Astrocyte (in vitro differentiated cells and primary cell): Measurements from ENCODE around the gene MBOAT2. TPM values are rescaled to one million over a fixed set of nuclear protein-coding genes. Genes with fewer than 3 reads are reported as not detected.

Source experiments
- DNase-seq: peaks from one replicate; pipeline ENCODE4 v3.0.0-alpha.2; 2010; ENCODE audit warnings: low read depth
- FAIRE-seq: peaks from 2 replicates; lab custom pipeline; 2011; peaks lifted over from hg19 to GRCh38; lab: Jason Lieb, UNC
- H2AFZ ChIP-seq: 2 replicates; pipeline ENCODE4 v1.6.0; 2012; ENCODE audit warnings: low read depth, low read length, inconsistent platforms
- H3K27ac ChIP-seq: 2 replicates; pipeline ENCODE4 v1.5.1; 2011; ENCODE audit warnings: low read depth, low read length, inconsistent platforms
- H3K27me3 ChIP-seq: 2 replicates; pipeline ENCODE4 v1.6.0; 2011; ENCODE audit warnings: low read length, inconsistent platforms; ENCODE audit not compliant: insufficient read depth
- H3K36me3 ChIP-seq: 2 replicates; pipeline ENCODE4 v1.5.1; 2011; ENCODE audit warnings: low read length, inconsistent platforms; ENCODE audit not compliant: insufficient read depth
- H3K4me1 ChIP-seq: 2 replicates; pipeline ENCODE4 v1.5.1; 2011; ENCODE audit warnings: low read length, inconsistent platforms; ENCODE audit not compliant: insufficient read depth
- H3K4me2 ChIP-seq: 2 replicates; pipeline ENCODE4 v1.6.0; 2012; ENCODE audit warnings: low read length, inconsistent platforms
- H3K4me3 ChIP-seq: 2 replicates; pipeline ENCODE4 v1.5.1; 2011; ENCODE audit warnings: low read depth, mild to moderate bottlenecking, low read length, inconsistent platforms; ENCODE audit not compliant: insufficient read depth
- H3K79me2 ChIP-seq: 2 replicates; pipeline ENCODE4 v1.6.0; 2012; ENCODE audit warnings: mild to moderate bottlenecking, low read length, inconsistent platforms; ENCODE audit not compliant: insufficient read depth
- H3K9ac ChIP-seq: 2 replicates; pipeline ENCODE4 v1.6.0; 2012; ENCODE audit warnings: mild to moderate bottlenecking, low read length, inconsistent platforms
- H3K9me3 ChIP-seq: 2 replicates; pipeline ENCODE4 v1.5.1; 2012; ENCODE audit warnings: low read depth, mild to moderate bottlenecking, low read length, inconsistent platforms; ENCODE audit not compliant: insufficient read depth
- H4K20me1 ChIP-seq: 2 replicates; pipeline ENCODE4 v1.6.0; 2012; ENCODE audit warnings: low read length, inconsistent platforms; ENCODE audit not compliant: insufficient read depth
- H3K27ac Mint-ChIP-seq: one replicate; pipeline ENCODE4 v1.8.0; 2021; ENCODE audit warnings: mild to moderate bottlenecking, mixed read lengths; ENCODE audit not compliant: unreplicated experiment
- H3K27me3 Mint-ChIP-seq: one replicate; pipeline ENCODE4 v1.8.0; 2021; ENCODE audit warnings: low read depth, mixed read lengths; ENCODE audit not compliant: unreplicated experiment
- H3K36me3 Mint-ChIP-seq: one replicate; pipeline ENCODE4 v1.8.0; 2021; ENCODE audit warnings: low read depth, mixed read lengths; ENCODE audit not compliant: unreplicated experiment
- H3K4me1 Mint-ChIP-seq: one replicate; pipeline ENCODE4 v1.8.0; 2021; ENCODE audit warnings: low read depth, mixed read lengths; ENCODE audit not compliant: unreplicated experiment
- H3K4me3 Mint-ChIP-seq: one replicate; pipeline ENCODE4 v1.8.0; 2021; ENCODE audit warnings: mild to moderate bottlenecking, moderate library complexity, mixed read lengths; ENCODE audit not compliant: unreplicated experiment
- H3K9me3 Mint-ChIP-seq: one replicate; pipeline ENCODE4 v1.8.0; 2021; ENCODE audit warnings: mild to moderate bottlenecking, mixed read lengths; ENCODE audit not compliant: unreplicated experiment
- CTCF ChIP-seq: IDR thresholded peaks from 2 replicates; pipeline ENCODE4 v1.5.1; 2011; ENCODE audit warnings: low read depth, mild to moderate bottlenecking, inconsistent platforms, low read length, moderate library complexity; ENCODE audit not compliant: insufficient read depth
- EZH2 ChIP-seq: IDR thresholded peaks from 2 replicates; pipeline ENCODE4 v1.6.1; 2012; ENCODE audit warnings: mild to moderate bottlenecking, low read length, inconsistent platforms; ENCODE audit not compliant: insufficient read depth
- total RNA-seq: library from RNA; stranded (reverse); gene quantifications from 2 replicates; pipeline ENCODE4 v1.2.1, GENCODE V29; 2021

MBOAT2 gene
- total RNA-seq, 1 donor from 2014 or later: 54.6 TPM

- H2AFZ ChIP-seq: no peak overlapping the region
- Mint-ChIP-seq H3K27me3 (no peaks in the 10 kb centered on the region), H3K27ac (no peak overlapping the region), H3K36me3 (peaks cover 6% of the 10 kb centered on the region), H3K4me3 (no peak overlapping the region), H3K9me3 (no peaks in the 10 kb centered on the region), H3K4me1 (peaks cover 17% of the 10 kb centered on the region)
- H3K4me2 ChIP-seq: no peak overlapping the region
- no peak for FAIRE-seq
- no peak for TF ChIP-seq CTCF
- TF ChIP-seq EZH2: no peak
- H3K27me3 ChIP-seq: no peaks in the 10 kb centered on the region
- H3K4me1 ChIP-seq: peaks cover 4% of the 10 kb centered on the region
- H3K27ac ChIP-seq: no peak overlapping the region
- no peak for DNase-seq
- H3K36me3 ChIP-seq: no peaks in the 10 kb centered on the region
- H4K20me1 ChIP-seq: no peaks in the 10 kb centered on the region
- H3K4me3 ChIP-seq: no peak overlapping the region
- no peak overlapping the region for H3K9ac ChIP-seq
- H3K9me3 ChIP-seq: no peaks in the 10 kb centered on the region
- no peaks in the 10 kb centered on the region for H3K79me2 ChIP-seq
These were observed 151.5 kb downstream of the MBOAT2 start for GRCh38 chr2:8851811-8852560.

GRCh38 chr2:8850845-8851487, 152.5 kb downstream of the MBOAT2 start:
- Mint-ChIP-seq H3K4me1 (peaks cover 17% of the 10 kb centered on the region), H3K27me3 (no peaks in the 10 kb centered on the region), H3K36me3 (peaks cover 6% of the 10 kb centered on the region), H3K4me3 (no peak overlapping the region), H3K9me3 (peaks cover 1% of the 10 kb centered on the region), H3K27ac (no peak overlapping the region)
- no peaks in the 10 kb centered on the region for H3K36me3 ChIP-seq
- no peak overlapping the region for H3K4me3 ChIP-seq
- DNase-seq: no peak
- H3K9ac ChIP-seq: no peak overlapping the region
- H2AFZ ChIP-seq: no peak overlapping the region
- no peak overlapping the region for H3K4me2 ChIP-seq
- no peaks in the 10 kb centered on the region for H3K27me3 ChIP-seq
- no peaks in the 10 kb centered on the region for H3K9me3 ChIP-seq
- no peak for FAIRE-seq
- H4K20me1 ChIP-seq: no peaks in the 10 kb centered on the region
- no peaks in the 10 kb centered on the region for H3K79me2 ChIP-seq
- TF ChIP-seq CTCF (no peak), EZH2 (no peak)
- H3K27ac ChIP-seq: no peak overlapping the region
- peaks cover 4% of the 10 kb centered on the region for H3K4me1 ChIP-seq

GRCh38 chr2:8849327-8849726, 154.2 kb downstream of the MBOAT2 start:
- Histone ChIP-seq H3K27me3 (no peaks in the 10 kb centered on the region), H4K20me1 (no peaks in the 10 kb centered on the region), H3K79me2 (no peaks in the 10 kb centered on the region), H3K4me2 (no peak overlapping the region), H3K4me1 (peaks cover 4% of the 10 kb centered on the region), H3K36me3 (no peaks in the 10 kb centered on the region), H3K4me3 (no peak overlapping the region), H3K9me3 (no peaks in the 10 kb centered on the region), H2AFZ (no peak overlapping the region), H3K27ac (no peak overlapping the region), H3K9ac (no peak overlapping the region)
- FAIRE-seq (no peak), DNase-seq (peak; percentile 80)
- Mint-ChIP-seq H3K9me3 (peaks cover 1% of the 10 kb centered on the region), H3K4me3 (no peak overlapping the region), H3K4me1 (peaks cover 17% of the 10 kb centered on the region), H3K27ac (no peak overlapping the region), H3K36me3 (peaks cover 3% of the 10 kb centered on the region), H3K27me3 (no peaks in the 10 kb centered on the region)
- TF ChIP-seq EZH2: no peak
- no peak for TF ChIP-seq CTCF
